IMR-90 (cell line): ENCODE results near the gene INMT. TPM values are rescaled to one million over a fixed set of nuclear protein-coding genes. Genes with fewer than 3 reads are reported as not detected.

Source experiments
- ATAC-seq: fragments of 200-7000 bp; cut with Tn5 transposase; 2 replicates; pipeline ENCODE4 v1.9.1; 2020; ENCODE audit warnings: low read depth, mild to moderate bottlenecking, moderate library complexity
- BruUV-seq: library from RNA; stranded (reverse); fragments of 400-500 nt; replicated peaks from 2 replicates; lab custom pipeline; 2021; lab: Mats Ljungman, UMichigan
- CTCF ChIA-PET: fragments of 300-600 bp; formaldehyde crosslinking; extraction: SDS; loops from one replicate; lab custom pipeline; 2021; ENCODE audit warnings: antibody characterized with exemption; lab: Yijun Ruan, JAX
- POLR2A ChIA-PET: fragments of 300-600 bp; sonication (Branson Sonifier 250); formaldehyde crosslinking; loops from one replicate; lab custom pipeline; 2022; ENCODE audit warnings: antibody characterized with exemption; ENCODE audit not compliant: unreplicated experiment; lab: Charles Lee
- DNase-seq: peaks from one replicate; pipeline ENCODE4 v3.0.0; 2013
- H2AFZ ChIP-seq: replicated peaks from 2 replicates; pipeline ENCODE3; 2013; ENCODE audit warnings: low read length, mild to moderate bottlenecking; ENCODE audit not compliant: poor library complexity
- H2AK5ac ChIP-seq: 2 replicates; pipeline ENCODE4 v1.6.1; 2013; ENCODE audit warnings: low read depth, low read length, inconsistent platforms
- H2AK9ac ChIP-seq: replicated peaks from 2 replicates; pipeline ENCODE3; 2013; ENCODE audit warnings: mild to moderate bottlenecking, low read depth, low read length, moderate library complexity; ENCODE audit not compliant: poor library complexity
- H2BK120ac ChIP-seq: 2 replicates; pipeline ENCODE4 v1.6.1; 2013; ENCODE audit warnings: low read depth, low read length, inconsistent platforms
- H2BK15ac ChIP-seq: 3 replicates; pipeline ENCODE4 v1.6.1; 2013; ENCODE audit warnings: low read depth, low read length, inconsistent platforms
- H2BK20ac ChIP-seq: 2 replicates; pipeline ENCODE4 v1.6.1; 2013; ENCODE audit warnings: low read depth, mild to moderate bottlenecking, inconsistent platforms, low read length, moderate library complexity
- H2BK5ac ChIP-seq: 2 replicates; pipeline ENCODE4 v1.6.1; 2013; ENCODE audit warnings: mild to moderate bottlenecking, low read depth, low read length, inconsistent platforms; ENCODE audit not compliant: poor library complexity, severe bottlenecking
- H3K14ac ChIP-seq: replicated peaks from 2 replicates; pipeline ENCODE4 v1.6.1; 2013; ENCODE audit warnings: low read depth, low read length, inconsistent platforms
- H3K18ac ChIP-seq: 2 replicates; pipeline ENCODE4 v1.6.1; 2013; ENCODE audit warnings: low read depth, low read length, control low read depth
- H3K23ac ChIP-seq: 2 replicates; pipeline ENCODE4 v1.6.1; 2013; ENCODE audit warnings: low read depth, low read length, inconsistent platforms
- H3K27ac ChIP-seq: 2 replicates; pipeline ENCODE4 v1.5.1; 2013; ENCODE audit warnings: mild to moderate bottlenecking, control low read depth, low read length; ENCODE audit not compliant: insufficient read depth
- H3K27me3 ChIP-seq: 2 replicates; pipeline ENCODE4 v1.6.1; 2013; ENCODE audit warnings: low read length; ENCODE audit not compliant: control insufficient read depth, insufficient read depth
- H3K36me3 ChIP-seq: 2 replicates; pipeline ENCODE4 v1.6.1; 2013; ENCODE audit warnings: low read length, mixed read lengths; ENCODE audit not compliant: control insufficient read depth, insufficient read depth
- H3K4ac ChIP-seq: 2 replicates; pipeline ENCODE4 v1.6.1; 2013; ENCODE audit warnings: low read depth, low read length, inconsistent platforms
- H3K4me1 ChIP-seq: 2 replicates; pipeline ENCODE4 v1.6.1; 2013; ENCODE audit warnings: low read length, mixed read lengths; ENCODE audit not compliant: control insufficient read depth, insufficient read depth
- H3K4me2 ChIP-seq: 2 replicates; pipeline ENCODE4 v1.6.1; 2013; ENCODE audit warnings: low read depth, mild to moderate bottlenecking, control low read depth, low read length, moderate library complexity
- H3K4me3 ChIP-seq: 2 replicates; pipeline ENCODE4 v1.5.1; 2013; ENCODE audit warnings: low read depth, mild to moderate bottlenecking, control low read depth, low read length, moderate library complexity; ENCODE audit not compliant: insufficient read depth
- H3K56ac ChIP-seq: 2 replicates; pipeline ENCODE4 v1.6.1; 2013; ENCODE audit warnings: low read length, inconsistent platforms; ENCODE audit not compliant: insufficient read depth; ENCODE audit errors: extremely low read depth
- H3K79me1 ChIP-seq, 2 experiments: 2 replicates each; pipeline ENCODE4 v1.6.1; 2013; ENCODE audit warnings: low read length in 2 of 2, inconsistent platforms in 1 of 2, low read depth in 1 of 2
- H3K9ac ChIP-seq: 2 replicates; pipeline ENCODE4 v1.6.1; 2013; ENCODE audit warnings: low read depth, low read length, control low read depth
- H3K9me1 ChIP-seq: 2 replicates; pipeline ENCODE4 v1.6.1; 2013; ENCODE audit warnings: low read length, inconsistent platforms; ENCODE audit not compliant: insufficient read depth
- H3K9me3 ChIP-seq: 2 replicates; pipeline ENCODE4 v1.6.1; 2013; ENCODE audit warnings: low read length; ENCODE audit not compliant: control insufficient read depth, insufficient read depth
- H4K20me1 ChIP-seq: 2 replicates; pipeline ENCODE4 v1.6.1; 2013; ENCODE audit warnings: low read length, inconsistent platforms; ENCODE audit not compliant: insufficient read depth
- H4K5ac ChIP-seq: 2 replicates; pipeline ENCODE4 v1.6.1; 2013; ENCODE audit warnings: mild to moderate bottlenecking, low read depth, low read length, control low read depth
- H4K8ac ChIP-seq, 2 experiments: 2 replicates each; pipeline ENCODE4 v1.6.1; 2013; ENCODE audit warnings: low read depth in 2 of 2, low read length in 2 of 2, control low read depth in 1 of 2, inconsistent platforms in 1 of 2
- H4K91ac ChIP-seq: 2 replicates; pipeline ENCODE4 v1.6.1; 2013; ENCODE audit warnings: low read depth, low read length, inconsistent platforms; ENCODE audit not compliant: insufficient read depth
- NFE2L2 ChIP-seq: fragments of 150-350 bp; IDR thresholded peaks from 2 replicates; pipeline ENCODE4 v1.6.1; 2016; ENCODE audit warnings: low read depth, mild to moderate bottlenecking, low read length
- RFX5 ChIP-seq: IDR thresholded peaks from 2 replicates; pipeline ENCODE4 v1.8.0; 2012; ENCODE audit warnings: low read depth, mild to moderate bottlenecking, low read length, moderate library complexity
- SMC3 ChIP-seq: fragments of 150-350 bp; IDR thresholded peaks from 2 replicates; pipeline ENCODE4 v1.6.1; 2016; ENCODE audit warnings: low read depth, mild to moderate bottlenecking, antibody characterized with exemption, low read length, moderate library complexity
- WGBS, 2 experiments: methylation state at CpG; one replicate each; pipeline versions ENCODE4 v1.1.5 to v1.1.7; 2013; ENCODE audit warnings: missing lambda C conversion rate in 2 of 2; ENCODE audit not compliant: insufficient read length in 1 of 2; ENCODE audit errors: extremely low coverage in 2 of 2; 5-methylcytosine and 5-hydroxymethylcytosine counted together
- dilution Hi-C: fragments of 300-500 bp; cut with HindIII; formaldehyde crosslinking; loops from one replicate; pipeline ENCODE4 v1.14.3; 2018; ENCODE audit warnings: low sequenced_read_pairs; ENCODE audit not compliant: unreplicated experiment
- in situ Hi-C: fragments of 300-500 bp; cut with MboI; formaldehyde crosslinking; loops from 3 replicates; pipeline ENCODE4 v1.14.3; 2019; ENCODE audit warnings: low sequenced_read_pairs, inconsistent platforms, mixed read lengths
- intact Hi-C: fragments of 100-400 bp; cut with micrococcal nuclease; formaldehyde crosslinking; loops from 2 replicates; pipeline ENCODE4 v1.10.0; 2022
- polyA plus RNA-seq, 3 experiments: library from polyadenylated mRNA; depleted of rRNA; stranded (reverse); fragments of >200 nt; gene quantifications; 2 replicates each; pipeline ENCODE4 v1.2.3, GENCODE V29; 2012; ENCODE audit warnings: low replicate concordance in 1 of 3
- total RNA-seq: library from RNA; depleted of rRNA; stranded (reverse); fragments of >200 nt; gene quantifications from 2 replicates; pipeline ENCODE4 v1.2.3, GENCODE V29; 2012

INMT gene
- total and polyA plus RNA-seq, 2 of the 4 experiments (the other 2 are of a cell fraction): 0.39 to 2.2 TPM

GRCh38 chr7:30722187-30722586, 29.7 kb upstream of the INMT start:
- POLR2A ChIA-PET: no interaction called here

More at GRCh38 chr7:30722187-30722586, 29.7 kb upstream of the INMT start:
- Histone ChIP-seq H2AFZ (no peak overlapping the region), H2BK5ac (no peak overlapping the region), H4K20me1 (no peaks in the 10 kb centered on the region), H3K18ac (no peak overlapping the region), H3K14ac (no peak overlapping the region), H2AK9ac (no peak overlapping the region), H2AK5ac (no peak overlapping the region), H3K4me3 (no peak overlapping the region), H3K23ac (no peak overlapping the region), H3K27ac (no peak overlapping the region), H3K9ac (no peak overlapping the region), H3K36me3 (no peaks in the 10 kb centered on the region), H3K27me3 (peaks cover 36% of the 10 kb centered on the region), H4K5ac (no peak overlapping the region), H3K4me1 (no peaks in the 10 kb centered on the region), H3K9me3 (peaks cover 8% of the 10 kb centered on the region), H2BK120ac (no peak overlapping the region), H3K9me1 (no peaks in the 10 kb centered on the region), H3K79me1 (no peaks in the 10 kb centered on the region), H3K4ac (no peak overlapping the region), H4K91ac (no peak overlapping the region), H2BK15ac (no peak overlapping the region), H2BK20ac (no peak overlapping the region), H3K4me2 (no peak overlapping the region), H3K56ac (no peak overlapping the region), H4K8ac (no peak overlapping the region)
- TF ChIP-seq SMC3 (no peak), RFX5 (no peak), NFE2L2 (no peak)
- dilution Hi-C loops (no loop called here), intact Hi-C loops (no loop called here), in situ Hi-C loops (no loop called here)
- CTCF ChIA-PET: no interaction called here
- DNase-seq: no peak
- ATAC-seq: no peak
- no CpG with 5 or more reads among the region's 2 CpGs for WGBS, 2 experiments
- no TSS peak for BruUV-seq
